ENCODE data around the gene CPXM2. TPM values are rescaled to one million over a fixed set of nuclear protein-coding genes. Genes with fewer than 3 reads are reported as not detected.

CPXM2 gene
- polyA plus RNA-seq, 3 donors, result not detected

DNA sequence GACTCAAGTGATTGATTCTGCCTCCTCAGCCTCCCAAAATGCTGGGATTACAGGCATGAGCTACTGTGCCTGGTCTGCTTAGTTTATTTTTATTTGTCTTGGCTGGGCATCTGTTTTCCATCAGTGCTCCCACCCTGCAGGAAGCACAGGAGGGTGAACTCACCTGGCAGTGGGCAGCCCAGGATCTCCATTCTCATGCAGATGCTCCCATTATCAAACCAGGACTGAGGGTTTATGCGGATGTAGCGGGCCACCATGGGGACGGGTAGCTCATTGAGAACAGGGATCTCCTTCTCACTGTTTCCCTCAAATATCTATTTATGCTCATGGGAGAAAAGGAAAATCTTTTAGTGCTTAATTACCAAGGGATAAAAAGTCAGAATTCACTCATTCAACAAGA, 93.8 kb downstream of the CPXM2 start:
- no peaks in the 10 kb centered on the region for H3K79me2 ChIP-seq (ENCODE audit: insufficient read depth, low read length)
- TF ChIP-seq, protein P1, sequence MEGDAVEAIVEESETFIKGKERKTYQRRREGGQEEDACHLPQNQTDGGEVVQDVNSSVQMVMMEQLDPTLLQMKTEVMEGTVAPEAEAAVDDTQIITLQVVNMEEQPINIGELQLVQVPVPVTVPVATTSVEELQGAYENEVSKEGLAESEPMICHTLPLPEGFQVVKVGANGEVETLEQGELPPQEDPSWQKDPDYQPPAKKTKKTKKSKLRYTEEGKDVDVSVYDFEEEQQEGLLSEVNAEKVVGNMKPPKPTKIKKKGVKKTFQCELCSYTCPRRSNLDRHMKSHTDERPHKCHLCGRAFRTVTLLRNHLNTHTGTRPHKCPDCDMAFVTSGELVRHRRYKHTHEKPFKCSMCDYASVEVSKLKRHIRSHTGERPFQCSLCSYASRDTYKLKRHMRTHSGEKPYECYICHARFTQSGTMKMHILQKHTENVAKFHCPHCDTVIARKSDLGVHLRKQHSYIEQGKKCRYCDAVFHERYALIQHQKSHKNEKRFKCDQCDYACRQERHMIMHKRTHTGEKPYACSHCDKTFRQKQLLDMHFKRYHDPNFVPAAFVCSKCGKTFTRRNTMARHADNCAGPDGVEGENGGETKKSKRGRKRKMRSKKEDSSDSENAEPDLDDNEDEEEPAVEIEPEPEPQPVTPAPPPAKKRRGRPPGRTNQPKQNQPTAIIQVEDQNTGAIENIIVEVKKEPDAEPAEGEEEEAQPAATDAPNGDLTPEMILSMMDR (IDR thresholded peaks at IDR 0.05), result no peak
- no peak overlapping the region for H3K4me2 ChIP-seq (replicated peaks; ENCODE audit: extremely low read depth, low read length, poor library complexity, severe bottlenecking)
- H2AFZ ChIP-seq (ENCODE audit: insufficient read depth, low read depth, low read length, poor library complexity, severe bottlenecking), result no peak overlapping the region
- Mint-ChIP-seq H3K4me3 (no peak overlapping the region), H3K27ac (no peak overlapping the region), H3K4me1 (no peaks in the 10 kb centered on the region), H3K27me3 (ENCODE audit: low read depth in 3 of 3) (peaks cover 6 to 15% (median 12%) of the 10 kb centered on the region in 3 donors), H3K9me3 (peaks cover 0 to 2% (median 0%) of the 10 kb centered on the region in 7 donors), H3K36me3 (no peaks in the 10 kb centered on the region)
- H3K27me3 ChIP-seq (ENCODE audit: control insufficient read depth in 2 of 2, insufficient read depth in 2 of 2, low read length in 2 of 2), result peaks cover 3 to 5% of the 10 kb centered on the region in 2 donors
- no peak for DNase-seq
- no peaks in the 10 kb centered on the region for H3K9me3 ChIP-seq (replicated peaks in 1 of 2; ENCODE audit: control insufficient read depth in 1 of 2, insufficient read depth in 1 of 2, low read length in 2 of 2)
- H3K27ac ChIP-seq (ENCODE audit: low read depth in 1 of 2, low read length in 2 of 2), result no peak overlapping the region
- H3K4me3 ChIP-seq (replicated peaks in 1 of 3; ENCODE audit: low read depth in 2 of 3, low read length in 3 of 3), result no peak overlapping the region
- no peaks in the 10 kb centered on the region for H3K36me3 ChIP-seq (replicated peaks in 1 of 2; ENCODE audit: control insufficient read depth in 1 of 2, insufficient read depth in 2 of 2, low read length in 2 of 2)
- H3K9ac ChIP-seq (ENCODE audit: insufficient read depth, low read length, poor library complexity, severe bottlenecking), result no peak overlapping the region
- intact Hi-C loops (cut with micrococcal nuclease), result no loop called here
- H3K4me1 ChIP-seq (ENCODE audit: control insufficient read depth in 1 of 2, insufficient read depth in 2 of 2, low read length in 2 of 2), result no peaks in the 10 kb centered on the region
- no peaks in the 10 kb centered on the region for H4K20me1 ChIP-seq (ENCODE audit: insufficient read depth, low read length)
- no CpG with 5 or more reads among the region's 3 CpGs for WGBS (ENCODE audit: insufficient coverage)

GRCh38 chr10:123796736-123797135, 94.9 kb downstream of the CPXM2 start:
- Mint-ChIP-seq H3K9me3 (peaks cover 0 to 2% (median 0%) of the 10 kb centered on the region in 7 donors), H3K4me3 (no peak overlapping the region), H3K27ac (no peak overlapping the region), H3K36me3 (no peaks in the 10 kb centered on the region), H3K4me1 (no peaks in the 10 kb centered on the region), H3K27me3 (ENCODE audit: low read depth in 3 of 3) (peaks cover 11 to 19% (median 18%) of the 10 kb centered on the region in 3 donors)
- WGBS (ENCODE audit: insufficient coverage), result 82% methylated on average over 4 of the region's 5 CpGs
- no peak for DNase-seq
- no peak overlapping the region for H3K9ac ChIP-seq (ENCODE audit: insufficient read depth, low read length, poor library complexity, severe bottlenecking)
- H4K20me1 ChIP-seq (ENCODE audit: insufficient read depth, low read length), result no peaks in the 10 kb centered on the region
- peaks cover 3 to 5% of the 10 kb centered on the region in 2 donors for H3K27me3 ChIP-seq (ENCODE audit: control insufficient read depth in 2 of 2, insufficient read depth in 2 of 2, low read length in 2 of 2)
- intact Hi-C loops (cut with micrococcal nuclease), result no loop called here
- no peaks in the 10 kb centered on the region for H3K79me2 ChIP-seq (ENCODE audit: insufficient read depth, low read length)
- H3K4me2 ChIP-seq (replicated peaks; ENCODE audit: extremely low read depth, low read length, poor library complexity, severe bottlenecking), result no peak overlapping the region
- H3K9me3 ChIP-seq (replicated peaks in 1 of 2; ENCODE audit: control insufficient read depth in 1 of 2, insufficient read depth in 1 of 2, low read length in 2 of 2), result no peaks in the 10 kb centered on the region
- TF ChIP-seq, protein P1 (IDR thresholded peaks at IDR 0.05), result no peak
- no peak overlapping the region for H3K27ac ChIP-seq (ENCODE audit: low read depth in 1 of 2, low read length in 2 of 2)
- no peak overlapping the region for H2AFZ ChIP-seq (ENCODE audit: insufficient read depth, low read depth, low read length, poor library complexity, severe bottlenecking)
- no peak overlapping the region for H3K4me3 ChIP-seq (replicated peaks in 1 of 3; ENCODE audit: low read depth in 2 of 3, low read length in 3 of 3)
- H3K4me1 ChIP-seq (ENCODE audit: control insufficient read depth in 1 of 2, insufficient read depth in 2 of 2, low read length in 2 of 2), result no peaks in the 10 kb centered on the region
- no peaks in the 10 kb centered on the region for H3K36me3 ChIP-seq (replicated peaks in 1 of 2; ENCODE audit: control insufficient read depth in 1 of 2, insufficient read depth in 2 of 2, low read length in 2 of 2)
